NCI-H1092 treated with DMSO at 0.1 percent for 48 hours (cell line): ENCODE data around the gene ARHGAP22.

Experiments used
- DNase-seq: peaks from one replicate; lab custom pipeline; 2025; lab: John Stamatoyannopoulos, UW

ARHGAP22 gene

DNA sequence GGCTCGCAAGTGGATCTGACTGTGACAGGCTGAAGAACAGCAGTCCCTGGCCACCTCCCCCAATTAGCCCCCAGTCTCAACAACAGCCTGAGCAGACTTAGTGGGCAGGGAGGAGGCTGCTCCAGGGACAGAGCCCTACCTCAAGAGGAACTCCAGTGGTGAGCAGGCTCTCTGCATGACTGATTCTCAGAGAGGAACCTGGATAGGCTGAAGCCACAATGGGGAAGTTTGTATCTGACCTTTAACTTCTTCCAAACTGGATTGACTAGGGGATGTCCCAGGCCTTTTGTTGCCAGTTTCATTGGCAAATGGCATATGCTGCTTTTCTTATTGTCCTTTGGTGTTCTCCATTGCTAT lies 93.0 kb downstream of the ARHGAP22 start:
- no peak for DNase-seq

DNA sequence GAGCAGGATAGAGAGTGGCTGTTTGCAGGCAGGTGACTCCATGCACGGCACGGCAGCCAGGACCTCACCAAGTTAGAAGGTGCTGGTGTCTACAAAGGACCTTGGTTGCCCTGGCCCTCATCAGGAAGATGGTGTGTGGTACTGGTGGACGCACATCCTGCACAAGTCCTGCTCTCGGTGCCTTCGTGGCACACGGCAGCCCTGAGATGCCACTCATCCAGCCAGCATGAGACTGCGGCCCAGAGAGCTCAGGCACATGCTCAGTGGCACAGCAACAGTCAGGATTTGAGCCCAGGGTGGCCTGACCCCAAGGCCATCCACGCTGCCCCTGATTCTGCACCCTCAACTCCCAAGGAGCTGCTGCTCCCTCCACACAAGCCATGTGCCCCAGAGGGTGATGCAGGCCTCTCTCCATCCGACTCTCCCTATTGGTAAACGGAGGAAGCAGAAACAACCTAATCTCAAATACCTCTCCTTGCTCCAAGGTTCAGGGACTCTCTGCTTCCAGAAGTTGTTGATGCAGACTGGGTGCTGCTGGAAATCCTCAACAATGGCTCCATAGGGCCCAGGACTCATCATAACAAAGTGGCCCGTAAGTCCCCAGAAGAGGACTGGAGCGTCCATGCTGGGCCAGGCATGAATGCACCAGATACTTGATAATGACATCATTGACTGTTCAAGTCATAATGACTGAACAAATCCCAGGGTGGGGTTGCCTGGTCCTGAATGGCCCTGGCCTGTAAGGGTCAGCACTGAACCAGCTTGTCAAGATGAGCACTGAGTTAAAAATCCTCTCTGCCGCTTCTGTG lies 93.6 kb downstream of the ARHGAP22 start:
- no peak for DNase-seq

DNA sequence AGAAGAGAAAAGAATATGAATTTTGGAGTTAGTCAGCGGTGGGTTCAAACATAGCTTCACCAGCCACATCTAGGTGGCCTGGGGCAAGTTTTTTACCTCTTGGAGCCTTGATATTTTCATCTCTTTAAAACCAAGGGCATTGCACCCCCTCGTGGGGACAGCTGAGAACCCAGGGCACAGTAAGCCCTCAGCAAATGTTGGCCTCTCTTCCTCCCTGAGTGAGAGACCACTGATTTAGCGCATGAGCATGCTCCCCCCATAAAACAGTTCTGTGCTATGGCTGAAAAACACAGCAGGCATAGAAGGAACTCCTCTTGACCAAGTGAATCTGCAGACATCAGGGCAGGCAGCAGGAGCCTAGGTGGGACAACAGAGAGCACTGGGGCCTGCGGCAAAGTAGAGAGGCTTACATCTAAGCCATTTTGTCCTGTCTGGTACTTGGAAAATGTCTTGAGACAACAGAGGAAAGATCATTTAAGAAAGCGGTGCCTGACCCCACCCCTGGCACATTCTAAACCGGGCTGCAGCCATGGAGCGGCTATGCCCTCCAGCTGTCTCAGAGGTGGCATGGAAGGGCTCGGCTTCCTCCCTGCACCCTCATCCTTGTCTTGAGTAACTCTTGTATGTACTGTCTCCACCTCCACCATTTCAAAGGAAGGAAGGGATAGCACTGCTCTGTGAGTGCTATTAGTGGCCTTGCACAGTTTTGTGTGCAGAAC lies 94.7 kb downstream of the ARHGAP22 start:
- no peak for DNase-seq

DNA sequence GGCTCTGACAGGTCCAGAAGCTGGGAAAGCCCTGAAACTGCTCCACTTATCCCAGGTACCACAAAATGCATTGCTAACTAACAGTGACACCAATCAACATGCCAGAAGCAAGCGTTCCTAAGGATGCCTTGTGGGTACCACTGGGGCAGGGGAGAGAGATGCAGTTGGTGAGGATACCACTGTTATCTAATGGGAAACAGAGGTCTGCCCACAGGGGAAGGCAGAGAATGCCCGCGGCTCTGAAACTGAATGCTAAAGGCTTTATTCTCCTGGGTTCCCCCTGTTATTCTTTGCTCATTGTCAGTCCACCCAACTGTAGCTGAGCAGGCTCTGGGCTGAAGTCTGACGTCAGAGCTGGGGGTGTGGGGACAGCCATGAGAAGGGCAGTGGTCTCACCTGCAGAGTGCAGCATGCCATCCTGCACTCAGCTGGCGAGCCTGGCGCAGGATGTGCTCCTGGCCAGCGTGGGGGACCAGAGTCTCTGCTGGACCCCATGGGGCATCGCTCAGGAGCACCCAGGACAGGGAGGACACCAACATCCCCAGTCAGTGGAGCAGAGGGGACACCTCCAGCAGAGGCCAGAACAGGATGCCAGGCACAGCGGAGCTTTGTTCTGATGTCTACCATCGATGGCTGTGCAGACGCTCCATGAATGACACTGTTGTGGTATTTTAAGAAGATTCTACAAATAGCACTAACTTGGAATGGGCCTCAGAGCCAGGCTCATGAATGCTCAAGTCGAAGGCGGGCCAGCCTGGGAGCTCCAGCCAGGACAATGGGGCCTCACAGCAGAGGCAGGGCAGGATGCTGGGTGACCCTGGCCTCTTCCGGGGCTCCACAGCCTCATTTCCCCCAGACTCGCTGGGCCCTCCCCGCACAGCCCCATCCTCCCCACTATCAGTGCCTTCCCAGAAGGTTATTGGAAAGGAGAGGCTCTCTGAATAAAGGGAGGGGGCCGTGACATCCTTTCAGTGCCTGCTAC lies 95.8 kb downstream of the ARHGAP22 start:
- DNase-seq = no peak

DNA sequence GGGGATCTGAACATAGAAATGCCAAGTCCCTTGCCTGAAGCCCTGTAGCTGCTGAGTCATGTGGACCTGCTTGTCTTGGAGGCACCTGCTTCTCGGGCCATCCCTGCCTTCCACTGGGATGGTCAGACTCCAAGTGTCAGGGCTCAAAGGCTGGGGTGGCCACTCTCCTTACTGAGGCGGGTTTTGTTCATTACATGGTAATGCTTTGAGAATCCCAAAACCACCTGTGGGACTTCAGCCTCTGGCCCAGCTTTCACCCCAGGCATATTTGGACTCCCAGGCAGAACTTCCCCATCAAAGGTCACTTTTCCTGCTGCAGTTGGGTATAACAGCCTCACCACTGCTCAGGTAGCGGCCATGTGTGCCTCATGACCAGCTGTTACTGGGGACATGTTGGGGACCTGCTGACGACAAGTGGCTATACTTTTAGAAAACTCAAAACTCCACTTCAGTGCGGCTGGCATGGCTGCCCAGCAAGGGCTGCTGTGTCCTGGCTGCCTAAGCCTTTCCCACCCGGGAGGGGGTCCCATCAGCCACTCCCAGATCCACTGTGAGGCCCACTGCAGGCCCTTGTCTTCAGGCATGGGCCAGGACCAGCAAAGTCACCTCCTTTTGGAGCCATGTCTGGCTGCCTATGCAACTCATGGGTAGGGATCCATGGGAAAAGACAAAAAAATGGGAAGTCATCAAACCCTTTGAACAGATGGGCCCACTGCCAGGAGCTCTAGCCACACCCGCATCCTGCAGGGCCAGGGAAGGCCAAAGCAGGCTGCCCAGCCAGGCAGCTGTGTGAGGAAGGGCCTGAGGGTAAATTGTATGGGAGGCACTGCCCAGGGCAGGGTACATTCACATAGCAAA lies 96.7 kb downstream of the ARHGAP22 start:
- DNase-seq = no peak

DNA sequence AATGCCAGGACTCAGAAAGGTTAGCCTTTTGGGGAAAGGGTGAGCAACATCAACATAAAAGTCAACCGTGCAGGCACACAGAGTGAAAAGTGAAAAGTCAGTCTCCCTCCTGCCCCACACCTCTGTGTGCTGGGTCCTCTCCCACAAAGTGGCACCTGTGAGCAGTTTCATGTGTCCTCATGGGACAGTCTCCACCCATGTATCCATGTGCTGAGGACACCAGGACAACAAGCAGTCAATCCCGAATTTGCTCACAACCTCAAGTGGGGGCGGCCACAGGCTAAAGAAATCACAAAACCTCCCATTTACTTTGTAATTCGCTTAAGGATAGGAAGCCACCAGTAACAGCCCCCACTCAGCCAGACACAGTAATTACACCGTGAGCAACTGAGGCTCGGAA lies 97.4 kb downstream of the ARHGAP22 start:
- DNase-seq = no peak

DNA sequence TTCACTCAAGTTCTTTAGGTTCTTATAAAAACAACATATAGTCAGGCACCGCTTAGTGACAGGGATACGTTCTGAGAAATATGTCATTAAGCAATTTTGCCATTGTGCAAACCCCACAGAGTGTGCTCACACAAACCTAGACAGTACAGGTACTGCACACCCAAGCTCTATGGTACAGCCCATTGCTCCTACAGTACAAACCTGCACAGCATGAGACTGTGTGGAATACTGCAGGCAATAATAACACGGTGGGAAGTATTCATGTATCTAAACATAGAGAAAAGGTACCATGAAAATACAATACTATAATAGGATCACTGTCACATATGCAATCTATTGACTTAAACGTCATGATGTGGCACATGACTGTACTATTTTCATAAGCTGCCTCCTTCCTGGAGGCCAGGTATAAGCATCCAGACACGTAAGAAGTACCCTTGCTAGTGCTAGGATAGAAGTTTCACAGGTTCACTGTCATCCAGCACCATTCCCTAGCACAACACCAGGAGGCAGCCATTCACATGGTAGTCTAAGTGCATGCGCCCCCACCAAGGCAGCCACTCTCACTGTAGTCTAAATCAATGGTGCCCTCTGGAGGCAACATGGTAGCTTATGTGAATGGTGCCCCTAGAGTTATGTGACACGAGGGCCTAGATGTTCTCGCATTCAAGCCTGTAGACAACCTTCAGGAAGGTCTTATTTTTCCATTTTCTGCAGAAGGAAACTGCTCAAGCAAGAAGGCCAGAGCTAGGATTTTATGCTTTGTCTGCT lies 98.5 kb downstream of the ARHGAP22 start:
- no peak for DNase-seq

DNA sequence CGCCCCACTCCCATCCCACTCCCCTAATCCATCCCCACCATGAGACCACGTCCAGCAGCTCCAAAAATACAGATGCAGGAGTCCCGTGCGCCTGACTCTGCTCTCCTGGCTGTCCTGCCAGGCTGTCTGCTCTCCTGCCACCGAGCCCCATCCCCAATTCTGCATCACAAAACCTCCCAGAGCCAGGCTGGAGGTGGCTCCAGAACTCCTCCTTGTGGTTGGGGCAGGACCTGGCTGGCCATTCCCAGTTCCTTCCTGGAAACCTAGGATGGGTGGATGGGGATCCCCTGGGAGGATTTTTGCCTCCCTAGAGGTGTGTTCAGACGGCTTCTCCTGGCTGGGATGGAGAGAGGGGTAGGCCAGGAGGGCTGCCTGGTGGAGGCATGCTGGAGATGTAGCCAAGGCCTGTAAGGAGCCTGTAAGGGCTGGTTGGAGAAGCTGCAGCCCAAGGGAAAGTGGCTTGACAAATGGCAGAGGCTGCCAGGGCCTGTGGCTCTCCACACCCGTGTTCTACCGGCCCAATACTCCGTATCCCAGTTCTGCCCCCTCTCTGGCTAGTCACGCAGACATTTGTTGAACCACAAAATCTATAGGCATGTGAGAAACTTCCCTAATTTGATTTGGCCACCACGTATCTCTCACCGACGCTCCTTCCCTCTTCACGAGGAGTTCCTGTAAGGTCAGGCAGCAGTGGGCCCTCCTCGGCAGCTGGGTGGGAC lies 99.3 kb downstream of the ARHGAP22 start:
- no peak for DNase-seq

DNA sequence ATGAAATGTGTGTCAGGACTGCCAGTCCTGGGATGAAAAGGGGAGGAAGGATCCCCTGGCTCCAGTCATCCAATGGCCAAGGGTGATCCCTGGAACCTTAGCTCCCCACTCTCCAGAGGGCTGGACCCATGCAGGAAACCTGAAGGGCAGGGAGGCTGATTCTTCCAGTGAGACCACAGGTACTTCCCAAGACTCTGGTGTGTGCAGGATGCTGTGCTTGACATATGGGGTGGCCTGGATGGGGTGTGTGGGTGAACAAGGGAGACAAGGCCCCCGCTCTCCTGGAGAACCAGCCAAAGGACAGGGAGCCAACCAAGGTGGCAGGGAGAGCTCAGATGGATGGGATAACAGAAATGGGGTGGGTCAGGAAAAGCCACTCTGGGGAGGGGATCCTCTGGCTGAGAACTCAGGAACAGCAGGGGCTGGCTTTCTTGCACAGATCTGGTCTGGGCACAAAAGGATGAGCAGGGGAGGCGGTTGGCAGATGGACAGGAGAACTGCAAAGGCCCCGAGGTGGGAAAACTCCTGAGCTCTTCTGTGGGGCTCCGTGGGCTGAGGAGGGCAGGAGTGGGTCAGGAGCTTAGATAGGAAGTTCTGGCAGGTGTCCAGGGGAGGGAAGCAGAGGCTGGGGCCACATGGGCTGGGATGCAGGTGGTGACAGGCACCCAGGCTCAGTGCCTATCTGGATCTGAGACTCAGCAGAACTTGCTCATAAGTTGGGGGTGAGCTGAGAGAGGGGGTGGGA lies 100.6 kb downstream of the ARHGAP22 start:
- DNase-seq = no peak

DNA sequence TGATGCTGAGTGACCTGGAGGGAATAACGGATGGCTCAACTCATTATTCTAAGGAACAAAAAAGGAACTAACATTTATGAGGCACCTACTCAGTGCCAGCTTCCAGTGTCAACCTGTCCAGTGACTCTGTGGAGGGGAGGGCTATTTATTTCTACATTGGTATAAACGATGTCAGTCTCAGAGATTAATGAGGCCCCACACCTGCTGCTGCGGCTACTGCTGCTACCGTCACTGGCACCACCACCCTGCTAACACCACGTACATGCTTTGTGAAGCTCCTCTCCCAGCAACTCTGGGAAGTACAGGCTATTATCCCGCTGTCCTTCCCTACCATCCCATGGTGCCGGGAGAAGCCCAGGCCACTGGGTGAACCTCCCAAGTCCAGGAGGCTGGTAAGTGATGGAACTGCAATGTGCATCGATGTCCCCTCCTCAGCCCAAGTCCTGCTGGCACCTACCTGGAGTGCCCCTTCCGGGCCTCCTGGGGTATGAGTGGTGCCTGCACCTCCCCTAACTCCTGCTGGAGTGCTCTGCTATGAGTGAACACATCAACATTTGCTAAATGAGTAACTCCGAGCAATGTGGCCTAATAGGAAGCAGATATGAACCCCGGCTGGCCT lies 101.5 kb downstream of the ARHGAP22 start:
- no peak for DNase-seq

DNA sequence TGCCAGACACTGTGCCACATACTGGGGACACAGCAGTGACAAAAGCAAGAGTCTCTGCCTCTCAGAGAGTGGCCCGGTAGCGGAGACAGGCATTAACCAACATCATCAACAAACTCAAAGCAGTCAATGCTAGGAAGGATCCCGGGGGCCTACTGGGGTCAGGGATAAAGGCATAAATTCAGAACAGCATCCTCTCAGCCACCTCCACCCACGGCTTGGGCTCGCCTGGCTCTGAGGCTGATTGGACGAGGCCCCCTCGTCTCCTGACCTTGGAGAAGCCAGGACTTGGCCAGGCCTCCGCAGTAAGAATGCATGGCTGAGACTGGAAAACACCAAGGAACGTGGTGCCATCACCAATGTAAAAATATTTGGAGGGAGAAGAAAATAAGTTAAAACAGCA lies 102.1 kb downstream of the ARHGAP22 start:
- no peak for DNase-seq

DNA sequence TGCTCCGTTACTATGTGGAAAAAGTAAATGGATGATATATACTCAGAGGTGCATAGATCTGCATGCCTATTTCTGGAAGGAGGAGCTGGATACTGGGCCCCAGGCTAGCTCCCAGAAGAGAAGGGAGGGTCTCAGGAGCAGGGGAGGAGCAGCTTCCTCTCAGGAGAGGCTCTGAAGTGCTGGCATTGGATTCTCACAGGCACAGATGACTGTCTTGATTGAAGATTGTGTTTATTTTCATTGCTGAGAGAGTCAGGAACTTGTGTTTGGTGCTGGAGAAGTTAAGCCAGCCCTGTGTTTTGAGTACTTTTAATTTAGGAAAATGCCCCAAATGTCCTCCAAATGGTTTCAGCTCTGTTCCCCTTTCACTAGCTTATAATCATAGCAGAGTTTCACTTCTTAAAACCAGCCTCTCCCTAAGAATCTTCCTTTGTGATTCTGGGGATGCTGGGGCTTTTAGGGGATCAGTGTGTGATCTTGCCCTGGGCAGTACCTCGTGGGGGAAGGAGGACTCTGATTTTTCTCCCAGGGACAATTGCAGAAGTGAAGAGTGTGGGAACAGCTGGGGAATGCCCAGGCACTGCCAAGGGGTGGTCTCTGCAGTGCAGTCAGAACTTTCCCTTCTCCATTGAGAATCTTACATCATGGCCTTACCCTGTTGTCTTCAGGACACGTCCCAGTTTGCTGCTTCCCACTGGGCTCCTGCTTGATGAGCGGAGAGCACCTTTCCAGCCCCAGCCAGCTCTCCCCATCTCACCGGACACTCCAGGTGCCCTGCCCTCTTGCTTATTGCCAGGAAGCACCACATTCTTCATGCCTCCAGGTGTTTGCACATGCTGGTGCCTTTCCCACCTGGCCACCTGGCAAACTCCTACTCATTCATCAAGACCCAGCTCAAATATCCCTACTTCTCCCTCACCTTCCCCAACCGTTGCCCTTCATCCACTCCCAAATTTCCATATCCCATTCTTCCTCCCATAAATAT lies 102.8 kb downstream of the ARHGAP22 start:
- no peak for DNase-seq

DNA sequence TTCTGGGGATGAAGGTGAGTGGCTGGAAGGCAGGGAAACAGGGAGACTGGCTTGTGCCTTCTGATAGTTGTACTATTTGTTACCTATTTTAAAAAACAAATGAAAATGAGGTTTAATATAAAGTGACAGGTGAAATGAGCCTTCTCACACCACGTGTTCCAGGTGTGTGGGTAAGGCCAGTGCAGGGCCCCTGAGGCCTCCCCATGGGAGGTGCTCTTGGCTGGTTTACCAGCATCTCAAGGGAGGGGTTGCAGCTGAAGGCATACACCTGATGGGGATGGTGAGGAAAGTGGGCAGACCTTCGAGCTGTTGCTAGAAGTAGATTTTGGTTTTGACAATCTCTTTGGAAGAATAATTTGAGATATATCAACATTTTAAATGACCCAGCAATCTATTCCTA lies 103.6 kb downstream of the ARHGAP22 start:
- no peak for DNase-seq

DNA sequence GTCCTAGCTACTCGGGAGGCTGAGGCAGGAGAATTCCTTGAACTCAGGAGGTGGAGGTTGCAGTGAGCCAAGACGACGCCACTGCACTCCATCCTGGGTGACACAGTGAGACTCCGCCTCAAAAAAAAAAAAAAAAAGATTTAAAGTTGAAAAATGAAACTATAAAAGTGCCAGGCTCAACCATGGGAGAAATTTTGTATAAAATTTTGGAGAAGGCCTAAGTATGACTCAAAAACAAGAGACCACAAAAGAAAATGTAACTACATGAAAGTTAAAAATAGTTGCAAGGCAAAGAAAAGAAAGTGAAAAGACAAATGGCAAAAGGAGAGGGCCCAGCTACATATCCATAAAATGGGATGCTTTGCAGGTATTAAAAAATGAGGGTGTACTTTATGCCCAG lies 104.1 kb downstream of the ARHGAP22 start:
- DNase-seq = no peak

DNA sequence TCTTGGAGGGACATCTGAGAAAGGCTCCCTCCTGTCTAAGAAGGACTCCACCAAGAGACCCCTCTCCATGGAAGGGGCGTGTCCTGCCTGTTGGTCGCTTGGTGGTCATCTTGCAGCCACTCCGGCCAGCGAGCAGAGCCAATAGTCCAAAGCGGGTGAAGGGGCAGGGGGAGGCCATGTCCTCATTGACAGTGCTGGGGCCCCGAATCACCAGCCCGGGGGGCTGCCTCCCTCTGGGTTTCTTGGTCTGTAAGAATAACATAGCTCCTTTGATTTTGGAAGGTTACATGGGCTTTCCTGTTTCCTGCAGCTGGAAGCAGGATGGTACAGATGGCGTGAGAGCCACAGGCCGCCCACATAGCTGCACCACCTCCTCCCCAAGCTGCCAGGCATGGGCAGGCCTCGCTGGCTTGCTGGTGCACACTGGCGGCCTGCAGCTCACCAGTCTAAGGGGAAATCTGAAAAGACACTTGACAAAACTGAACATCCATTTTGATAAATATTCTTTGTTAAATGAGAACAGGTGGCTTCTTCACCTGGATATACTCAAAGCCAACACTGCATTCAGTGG lies 105.8 kb downstream of the ARHGAP22 start:
- DNase-seq = no peak

DNA sequence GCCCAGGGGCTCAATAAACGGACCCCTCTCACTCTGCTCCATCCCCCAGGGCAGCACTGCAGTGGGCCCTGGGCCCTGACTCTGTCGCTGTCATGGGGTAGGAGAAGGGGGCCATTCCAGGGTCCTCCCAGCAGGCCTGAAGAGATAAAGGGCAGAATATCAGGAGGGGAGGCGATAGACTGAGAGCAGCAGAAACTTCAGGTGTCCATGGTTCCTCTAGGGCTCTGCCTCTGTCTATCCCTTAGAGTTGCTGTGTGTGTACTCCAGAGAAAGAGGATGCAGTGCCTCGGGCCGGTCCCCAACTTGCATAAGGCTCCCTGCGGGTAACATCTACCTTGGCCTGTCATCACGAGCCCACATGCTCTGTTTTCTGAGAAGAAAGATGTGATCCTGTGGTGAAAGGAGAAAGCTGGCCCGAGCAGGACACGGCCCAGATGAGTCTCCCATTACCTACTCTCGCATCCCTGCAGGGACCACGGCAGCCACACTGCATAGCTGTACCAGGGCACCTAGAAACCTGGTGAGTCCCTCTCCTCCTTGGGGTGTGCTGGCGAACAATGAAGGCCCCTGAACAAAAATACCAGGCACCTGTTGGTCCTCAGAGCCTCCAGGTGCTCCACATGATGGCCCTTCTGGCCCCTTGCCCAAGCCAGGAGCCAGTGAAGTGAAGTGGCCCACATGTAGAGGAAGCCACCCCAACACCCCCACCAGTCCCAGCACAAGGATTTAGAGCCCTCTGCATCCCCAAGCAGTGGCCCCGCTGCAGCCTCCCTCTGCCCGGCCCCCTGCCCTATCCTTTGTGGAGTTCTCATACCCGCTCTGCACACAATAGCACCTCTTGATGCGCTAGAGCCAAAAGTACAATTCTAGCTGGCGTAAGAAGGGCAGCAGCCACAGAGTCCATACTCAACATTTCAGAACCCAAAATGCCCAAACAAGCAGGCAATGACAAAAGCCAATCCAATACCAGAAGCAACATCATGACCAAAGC lies 106.8 kb downstream of the ARHGAP22 start:
- DNase-seq = no peak
